ENCODE data around the gene COPB1.

The COPB1 gene

DNA sequence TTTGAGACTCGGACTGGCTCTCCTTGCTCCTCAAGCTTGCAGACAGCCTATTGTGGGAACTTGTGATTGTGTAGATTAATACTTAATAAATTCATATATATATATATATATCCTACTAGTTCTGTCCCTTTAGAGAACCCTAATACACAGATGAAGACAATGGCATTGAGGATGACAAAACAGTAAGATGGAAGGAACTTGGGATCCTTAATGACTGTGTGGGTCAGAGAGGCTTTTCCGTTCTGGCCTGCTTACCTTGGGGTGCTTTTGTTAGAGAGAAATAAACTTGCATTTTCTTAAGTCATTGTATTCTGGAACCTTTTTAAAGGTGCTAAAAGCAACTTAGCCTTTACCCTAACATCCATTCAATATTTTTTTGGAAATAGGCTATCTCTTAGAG is 91.0 kb downstream of the COPB1 start:
- Mint-ChIP-seq H3K27ac (no peak overlapping the region), H3K27me3 (no peaks in the 10 kb centered on the region)
- DNase-seq (ENCODE audit: low spot score in 2 of 2) = no peak

More for the DNA sequence above, 91.0 kb downstream of the COPB1 start:
- no peaks in the 10 kb centered on the region for H3K36me3 Mint-ChIP-seq
- no peak overlapping the region for H3K4me3 Mint-ChIP-seq
- H3K9me3 Mint-ChIP-seq = no peaks in the 10 kb centered on the region
- ATAC-seq (ENCODE audit: low read depth) = no peak
- peaks cover 5% of the 10 kb centered on the region for H3K4me1 Mint-ChIP-seq

Data from memory B cell (primary cell).